Pancreas (tissue), 10 donors: ENCODE measurements around the gene CGREF1. TPM values are rescaled to one million over a fixed set of nuclear protein-coding genes. Genes with fewer than 3 reads are reported as not detected.

Experiments
- ATAC-seq, 4 donors: fragments of 200-7000 bp; cut with Tn5 transposase; one replicate each; pipeline versions ENCODE4 v1.8.0 to v1.9.1; 2020; ENCODE audit warnings: mild to moderate bottlenecking in 4 of 4, moderate library complexity in 4 of 4
- DNase-seq, 6 donors: peaks; one replicate each; pipeline ENCODE4 v3.0.0-alpha.2; 2020
- FAIRE-seq: peaks from 2 replicates; lab custom pipeline; 2012; peaks lifted over from hg19 to GRCh38; lab: Jason Lieb, UNC
- H3K27ac ChIP-seq, 4 donors: fragments of 200-600 bp; sonication (generic); 1 replicate in 3 of 4; 2 replicates in 1 of 4; pipeline versions ENCODE4 v1.5.0 to v1.8.0; 2020
- H3K27me3 ChIP-seq, 4 donors: fragments of 200-600 bp; one replicate each; pipeline ENCODE4 v1.8.0; 2021
- H3K36me3 ChIP-seq, 3 donors: fragments of 200-600 bp; sonication (generic) in 1 of 3; one replicate each; pipeline versions ENCODE4 v1.5.0 to v1.8.0; 2020 to 2021
- H3K4me1 ChIP-seq, 3 donors: fragments of 200-600 bp; one replicate each; pipeline ENCODE4 v1.8.0; 2021
- H3K4me3 ChIP-seq, 4 donors: fragments of 200-600 bp; sonication (generic) in 2 of 4; one replicate each; pipeline versions ENCODE4 v1.5.0 to v1.8.0; 2020 to 2021
- H3K9me3 ChIP-seq, 4 donors: fragments of 200-600 bp; one replicate each; pipeline ENCODE4 v1.8.0; 2021
- WGBS, 2 donors: extraction: QIAGEN DNeasy Blood & Tissue Kit; methylation state at CpG; one replicate each; pipeline ENCODE4 v1.1.7; 2013; 5-methylcytosine and 5-hydroxymethylcytosine counted together
- intact Hi-C, 3 donors: fragments of 100-400 bp; cut with DNase I; formaldehyde crosslinking; loops; one replicate each; pipeline versions ENCODE4 v1.11.1 to v1.14.2; 2022
- polyA plus RNA-seq, 2 donors: library from polyadenylated mRNA; stranded (reverse); fragments of 200-250 nt; gene quantifications; one replicate each; pipeline ENCODE4 v1.2.3, GENCODE V29; 2013
- total RNA-seq, 6 donors: library from RNA; stranded (reverse); fragmentation: NEBNext Ultra II Directional in 4 of 6; extraction: Animal tissue kit (Norgen Biotek cat#: 25700) in 4 of 6; gene quantifications; one replicate each; pipeline versions ENCODE4 v1.2.1 to v1.2.4, GENCODE V29; 2021 to 2023
- TF ChIP-seq, protein P1 (sequence below), 4 donors: fragments of 200-600 bp; sonication (generic) in 3 of 4; IDR thresholded peaks; one replicate each; pipeline versions ENCODE4 v1.5.0 to v1.8.0; 2021; ENCODE audit warnings: antibody characterized with exemption in 4 of 4
- donor health status: healthy with polysubstance abuse.
- donor health status: DM: no; HTN: no; CAD: no; lungs with moderate emphysema.
- donor health status: DM: no; HTN: no; CAD: no.
- donor health status: control.
- donor health status: control.
- donor health status: Bipolar disorder and iron deficiency.
- donor health status: DM: yes; HTN: yes; CAD: no.
- donor health status: DM: no; HTN: no; CAD: no.
- donor health status: DM: no; HTN: no; CAD: no.
- donor health status: DM: yes; HTN: yes; CAD: no.

Gene CGREF1
- total and polyA plus RNA-seq, 8 donors, result 0.42 to 1.2 (median 0.78) TPM; not detected in 1

DNA sequence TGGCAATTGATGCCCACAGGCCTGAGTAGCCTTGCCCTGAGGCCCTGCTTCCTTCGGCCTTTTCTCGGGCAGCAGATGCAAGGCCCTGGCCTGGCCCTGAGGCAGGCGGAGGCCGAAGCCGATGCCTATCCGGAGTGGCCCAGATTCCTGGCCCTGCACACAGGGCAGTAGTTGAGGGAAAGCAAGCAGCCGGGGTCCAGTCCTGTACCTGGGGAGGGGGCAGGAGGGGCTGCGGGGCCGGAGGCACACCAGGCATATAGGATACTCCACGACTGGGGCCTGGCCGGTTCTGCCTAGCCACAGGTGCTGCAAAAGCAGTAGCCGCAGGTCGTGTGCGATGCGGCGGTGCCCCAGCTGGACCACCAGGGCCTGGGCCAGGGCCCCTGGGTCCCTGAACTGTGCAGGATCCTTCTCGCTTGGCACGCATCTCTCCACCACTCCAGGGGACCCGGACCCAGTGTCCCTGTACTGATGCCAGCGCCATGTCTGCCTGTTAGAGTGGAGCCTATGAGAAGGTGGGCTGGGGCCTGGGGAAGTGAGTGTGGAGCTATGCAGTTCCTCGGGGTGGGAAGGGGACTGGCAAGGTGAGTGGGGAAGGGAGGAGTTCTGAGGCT is 18.5 kb upstream of the CGREF1 start:
- H3K27me3 ChIP-seq, result no peaks in the 10 kb centered on the region
- no peaks in the 10 kb centered on the region for H3K9me3 ChIP-seq
- intact Hi-C loops, result no loop called here
- 84 to 91% methylated on average over 19 to 21 of the region's 21 CpGs for WGBS, 2 donors
- no peak overlapping the region for H3K4me3 ChIP-seq
- TF ChIP-seq, protein P1, sequence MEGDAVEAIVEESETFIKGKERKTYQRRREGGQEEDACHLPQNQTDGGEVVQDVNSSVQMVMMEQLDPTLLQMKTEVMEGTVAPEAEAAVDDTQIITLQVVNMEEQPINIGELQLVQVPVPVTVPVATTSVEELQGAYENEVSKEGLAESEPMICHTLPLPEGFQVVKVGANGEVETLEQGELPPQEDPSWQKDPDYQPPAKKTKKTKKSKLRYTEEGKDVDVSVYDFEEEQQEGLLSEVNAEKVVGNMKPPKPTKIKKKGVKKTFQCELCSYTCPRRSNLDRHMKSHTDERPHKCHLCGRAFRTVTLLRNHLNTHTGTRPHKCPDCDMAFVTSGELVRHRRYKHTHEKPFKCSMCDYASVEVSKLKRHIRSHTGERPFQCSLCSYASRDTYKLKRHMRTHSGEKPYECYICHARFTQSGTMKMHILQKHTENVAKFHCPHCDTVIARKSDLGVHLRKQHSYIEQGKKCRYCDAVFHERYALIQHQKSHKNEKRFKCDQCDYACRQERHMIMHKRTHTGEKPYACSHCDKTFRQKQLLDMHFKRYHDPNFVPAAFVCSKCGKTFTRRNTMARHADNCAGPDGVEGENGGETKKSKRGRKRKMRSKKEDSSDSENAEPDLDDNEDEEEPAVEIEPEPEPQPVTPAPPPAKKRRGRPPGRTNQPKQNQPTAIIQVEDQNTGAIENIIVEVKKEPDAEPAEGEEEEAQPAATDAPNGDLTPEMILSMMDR (IDR thresholded peaks at IDR 0.05), result no peak
- H3K4me1 ChIP-seq, result peaks cover 0 to 6% (median 6%) of the 10 kb centered on the region in 3 donors
- H3K27ac ChIP-seq, result no peak overlapping the region
- no peak for DNase-seq
- no peak for FAIRE-seq
- no peaks in the 10 kb centered on the region for H3K36me3 ChIP-seq
- ATAC-seq, result no peak

DNA sequence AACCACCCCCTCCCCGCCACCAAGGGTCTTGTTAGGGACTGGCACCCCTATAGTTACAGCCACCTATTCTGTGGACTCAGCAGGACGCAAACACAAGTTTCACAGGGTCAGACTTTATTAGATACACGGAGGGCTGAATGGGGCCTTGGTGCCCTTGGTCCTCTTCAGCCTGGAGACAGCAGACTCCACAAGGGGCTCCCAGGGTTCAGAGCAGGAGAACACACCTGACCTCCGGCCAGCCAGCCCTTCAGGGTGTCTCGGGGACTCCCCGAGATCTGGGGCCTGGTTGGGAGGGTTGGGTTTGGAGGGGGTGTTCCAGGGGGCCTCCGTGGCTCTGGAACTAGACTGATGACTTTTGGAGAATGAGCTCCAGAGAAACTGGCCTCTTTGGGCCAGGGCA is 17.8 kb upstream of the CGREF1 start:
- Histone ChIP-seq H3K36me3 (peaks cover 0 to 2% (median 0%) of the 10 kb centered on the region in 3 donors), H3K4me1 (peaks cover 0 to 6% (median 6%) of the 10 kb centered on the region in 3 donors), H3K4me3 (no peak overlapping the region), H3K27me3 (no peaks in the 10 kb centered on the region), H3K27ac (no peak overlapping the region), H3K9me3 (no peaks in the 10 kb centered on the region)
- TF ChIP-seq, protein P1 (IDR thresholded peaks at IDR 0.05), result no peak
- no peak for DNase-seq
- no peak for ATAC-seq
- 87 to 89% methylated on average over 7 of the region's 7 CpGs for WGBS, 2 donors
- no peak for FAIRE-seq
- intact Hi-C loops, result no loop called here

DNA sequence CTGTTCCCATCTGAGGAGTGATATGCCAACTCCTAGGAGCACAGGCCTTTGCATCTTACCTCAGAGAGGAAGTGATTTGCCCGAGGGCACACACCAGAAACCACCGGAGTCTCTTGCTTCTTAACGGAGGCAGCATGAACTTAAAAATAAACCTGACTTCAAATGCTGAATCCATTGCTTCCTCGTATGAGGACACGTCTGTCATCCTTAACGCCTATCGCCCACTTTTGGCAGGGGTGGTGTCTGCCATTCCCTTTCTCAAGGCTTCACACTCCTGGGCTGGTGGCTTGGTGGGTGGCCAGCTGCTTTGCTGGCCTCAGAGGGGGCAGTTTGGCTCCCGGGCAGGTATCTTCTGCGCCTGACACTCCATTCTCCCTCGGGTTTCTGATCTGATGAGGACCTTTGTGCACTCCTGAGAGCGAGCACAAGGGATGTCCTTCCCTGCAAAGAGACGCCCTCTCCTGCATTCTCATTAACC is 16.6 kb upstream of the CGREF1 start:
- intact Hi-C loops, result no loop called here
- no peak overlapping the region for H3K27ac ChIP-seq
- no peak overlapping the region for H3K4me3 ChIP-seq
- no peak for FAIRE-seq
- no peaks in the 10 kb centered on the region for H3K27me3 ChIP-seq
- 86 to 91% methylated on average over 12 of the region's 12 CpGs for WGBS, 2 donors
- H3K9me3 ChIP-seq, result no peaks in the 10 kb centered on the region
- peaks cover 6 to 15% (median 10%) of the 10 kb centered on the region in 3 donors for H3K36me3 ChIP-seq
- ATAC-seq, result no peak
- TF ChIP-seq, protein P1 (IDR thresholded peaks at IDR 0.05), result no peak
- peaks cover 0 to 6% (median 6%) of the 10 kb centered on the region in 3 donors for H3K4me1 ChIP-seq
- no peak for DNase-seq

DNA sequence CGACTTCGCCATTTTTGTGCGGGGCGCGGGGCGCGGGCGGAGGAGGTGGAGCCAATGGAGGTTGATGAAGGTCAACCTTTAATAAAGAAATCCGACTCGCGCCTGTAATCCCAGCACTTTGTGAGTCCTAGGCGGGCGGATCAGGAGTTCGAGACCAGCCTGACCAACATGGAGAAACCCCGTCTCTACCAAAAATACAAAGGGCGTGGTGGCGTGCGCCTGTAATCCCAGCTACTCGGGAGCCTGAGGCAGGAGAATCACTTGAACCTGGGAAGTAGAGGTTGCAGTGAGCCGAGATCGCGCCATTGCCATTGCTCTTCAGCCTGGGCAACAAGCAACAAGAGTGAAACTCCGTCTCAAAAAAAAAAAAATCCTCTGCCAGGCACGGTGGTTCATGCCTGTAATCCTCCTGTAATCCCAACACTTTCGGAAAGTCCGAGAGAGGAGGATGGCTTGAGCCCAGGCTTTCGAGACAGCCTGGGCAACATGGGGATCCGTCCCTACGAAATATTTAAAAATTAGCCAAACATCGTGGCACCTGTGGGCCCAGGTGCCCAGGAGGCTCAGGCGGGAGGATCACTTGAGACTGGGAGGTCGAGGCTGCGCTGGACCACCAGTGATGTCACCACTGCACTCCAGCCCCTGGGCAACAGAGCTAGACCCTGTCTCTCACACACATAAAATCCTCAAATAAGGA is 16.0 kb upstream of the CGREF1 start:
- WGBS, 2 donors, result 53 to 54% methylated on average over 33 of the region's 33 CpGs
- Histone ChIP-seq H3K4me1 (peaks cover 0 to 6% (median 6%) of the 10 kb centered on the region in 3 donors), H3K4me3 (peak overlapping the region in 3 of 4 donors; percentile 75 to 98 (median 94)), H3K36me3 (peaks cover 6 to 16% (median 12%) of the 10 kb centered on the region in 3 donors), H3K27ac (peak overlapping the region in 3 of 4 donors; percentile 73 to 81 (median 74)), H3K27me3 (no peaks in the 10 kb centered on the region), H3K9me3 (no peaks in the 10 kb centered on the region)
- DNase-seq (no peak), ATAC-seq (no peak), FAIRE-seq (no peak)
- TF ChIP-seq, protein P1 (IDR thresholded peaks at IDR 0.05), result no peak
- intact Hi-C loops, result no loop called here
